ENCODE measurements around the gene SLC6A20. TPM values are rescaled to one million over a fixed set of nuclear protein-coding genes. Genes with fewer than 3 reads are reported as not detected.

The SLC6A20 gene
- total and polyA plus RNA-seq, 2 experiments from 2014 or later: 0.05 to 0.14 TPM

GRCh38 chr3:45826908-45827307, 30.6 kb upstream of the SLC6A20 start:
- H3K4me3 ChIP-seq: no peak overlapping the region
- no peak overlapping the region for H3K4me2 ChIP-seq
- H2AFZ ChIP-seq: no peak overlapping the region
- no peaks in the 10 kb centered on the region for H3K79me2 ChIP-seq (replicated peaks; ENCODE audit: insufficient read depth)
- Mint-ChIP-seq H3K27me3 (ENCODE audit: insufficient read depth, low read depth, poor library complexity) (no peaks in the 10 kb centered on the region), H3K9me3 (no peaks in the 10 kb centered on the region), H3K4me3 (no peak overlapping the region), H3K4me1 (no peaks in the 10 kb centered on the region), H3K27ac (no peak overlapping the region), H3K36me3 (ENCODE audit: low read depth) (no peaks in the 10 kb centered on the region)
- DNase-seq (ENCODE audit: low spot score): no peak
- TF ChIP-seq POLR2AphosphoS5 (IDR thresholded peaks at IDR 0.05; ENCODE audit: low read depth) (no peak), ZNF331 (CRISPR knock-in tag; IDR thresholded peaks at IDR 0.05; ENCODE audit: low read depth) (no peak), JUNB (IDR thresholded peaks at IDR 0.05; ENCODE audit: unreplicated experiment) (no peak), NANOG (IDR thresholded peaks at IDR 0.05; ENCODE audit: borderline replicate concordance) (no peak), CTCF (conservative IDR thresholded peaks at IDR 0.05; ENCODE audit: low read depth in 2 of 2) (no peak), ETS1 (IDR thresholded peaks at IDR 0.05) (no peak), CREB1 (CRISPR knock-in tag; IDR thresholded peaks at IDR 0.05; ENCODE audit: low read depth) (no peak), ZNF114 (CRISPR knock-in tag; IDR thresholded peaks at IDR 0.05) (no peak), EZH2 (IDR thresholded peaks at IDR 0.05; ENCODE audit: low read depth, unreplicated experiment) (no peak), EZH2phosphoT487 (IDR thresholded peaks at IDR 0.05; ENCODE audit: unreplicated experiment) (no peak), REST (IDR thresholded peaks at IDR 0.05; ENCODE audit: unreplicated experiment) (no peak), STAT1 (IDR thresholded peaks at IDR 0.05; ENCODE audit: unreplicated experiment) (no peak), ZNF462 (CRISPR knock-in tag; IDR thresholded peaks at IDR 0.05) (no peak)
- no peaks in the 10 kb centered on the region for H3K27me3 ChIP-seq (ENCODE audit: insufficient read depth)
- no peaks in the 10 kb centered on the region for H3K4me1 ChIP-seq (ENCODE audit: insufficient read depth)
- no peaks in the 10 kb centered on the region for H3K9me2 ChIP-seq (ENCODE audit: insufficient read depth)
- no peaks in the 10 kb centered on the region for H3F3A ChIP-seq (replicated peaks; ENCODE audit: low read depth)
- H3K36me3 ChIP-seq (ENCODE audit: insufficient read depth): peaks cover 4% of the 10 kb centered on the region; the same call in 1 of the 2 replicates
- no peak for ATAC-seq
- H3K27ac ChIP-seq (ENCODE audit: low read depth): no peak overlapping the region
- no peaks in the 10 kb centered on the region for H4K20me1 ChIP-seq (replicated peaks; ENCODE audit: insufficient read depth)
